GM23248 (cell line): Measurements from ENCODE around the gene OLFML2B.

Experiments
- EZH2 ChIP-seq: fragments of 200-600 bp; sonication (generic); IDR thresholded peaks from 2 replicates; pipeline ENCODE4 v1.6.1; 2018; ENCODE audit warnings: antibody characterized with exemption, mild to moderate bottlenecking; ENCODE audit not compliant: insufficient read depth, poor library complexity, severe bottlenecking
- EZH2phosphoT487 ChIP-seq: fragments of 200-600 bp; sonication (generic); IDR thresholded peaks from 2 replicates; pipeline ENCODE4 v1.6.1; 2018; ENCODE audit warnings: antibody characterized with exemption, moderate library complexity, mild to moderate bottlenecking, low read depth; ENCODE audit not compliant: insufficient read depth

DNA sequence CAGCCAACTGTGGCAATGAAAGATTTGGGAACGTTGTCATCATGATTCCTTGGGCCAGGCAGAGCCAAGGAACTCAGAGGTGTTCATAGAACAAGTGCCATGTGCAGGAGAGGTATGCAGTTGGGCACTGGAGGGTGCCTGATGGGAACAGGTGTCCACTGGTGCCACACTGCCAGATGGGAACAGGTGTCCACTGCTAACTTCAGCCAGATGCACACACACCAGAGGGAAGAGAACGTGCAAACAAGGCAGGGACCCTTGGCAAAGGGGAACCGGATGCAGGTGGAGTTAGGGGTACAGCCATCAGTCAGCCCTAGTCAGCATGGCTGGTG, 13.5 kb downstream of the OLFML2B start:
- TF ChIP-seq EZH2phosphoT487, result no peak
- no peak for TF ChIP-seq EZH2
